A549 treated with CpdA at 1 μM for 4 hours (cell line): ENCODE data around the gene ARAP1. TPM values are rescaled to one million over a fixed set of nuclear protein-coding genes. Genes with fewer than 3 reads are reported as not detected.

Experiments used
- total RNA-seq: library from RNA; stranded (reverse); fragments of 200-300 nt; extraction: Qiagen RNA extraction; gene quantifications from 5 replicates; pipeline ENCODE4 v1.2.3, GENCODE V29; 2022; ENCODE audit warnings: low read depth

ARAP1 gene
- 24.4 to 36.5 TPM (median 27.8 TPM) in 5 replicates for total RNA-seq

GRCh38 chr11:72752088-72752914, at the start of gene ARAP1:
TSS of gene ARAP1 (minus strand) at chr11:72752408. CDS start at chr11:72727128, 25,280 bp downstream.

GRCh38 chr11:72793425-72794367, 41.5 kb upstream of the ARAP1 start, which contains the start of gene STARD10:
TSS of gene STARD10 (minus strand) at chr11:72794047. CDS start at chr11:72781181, 12,866 bp downstream.

DNA sequence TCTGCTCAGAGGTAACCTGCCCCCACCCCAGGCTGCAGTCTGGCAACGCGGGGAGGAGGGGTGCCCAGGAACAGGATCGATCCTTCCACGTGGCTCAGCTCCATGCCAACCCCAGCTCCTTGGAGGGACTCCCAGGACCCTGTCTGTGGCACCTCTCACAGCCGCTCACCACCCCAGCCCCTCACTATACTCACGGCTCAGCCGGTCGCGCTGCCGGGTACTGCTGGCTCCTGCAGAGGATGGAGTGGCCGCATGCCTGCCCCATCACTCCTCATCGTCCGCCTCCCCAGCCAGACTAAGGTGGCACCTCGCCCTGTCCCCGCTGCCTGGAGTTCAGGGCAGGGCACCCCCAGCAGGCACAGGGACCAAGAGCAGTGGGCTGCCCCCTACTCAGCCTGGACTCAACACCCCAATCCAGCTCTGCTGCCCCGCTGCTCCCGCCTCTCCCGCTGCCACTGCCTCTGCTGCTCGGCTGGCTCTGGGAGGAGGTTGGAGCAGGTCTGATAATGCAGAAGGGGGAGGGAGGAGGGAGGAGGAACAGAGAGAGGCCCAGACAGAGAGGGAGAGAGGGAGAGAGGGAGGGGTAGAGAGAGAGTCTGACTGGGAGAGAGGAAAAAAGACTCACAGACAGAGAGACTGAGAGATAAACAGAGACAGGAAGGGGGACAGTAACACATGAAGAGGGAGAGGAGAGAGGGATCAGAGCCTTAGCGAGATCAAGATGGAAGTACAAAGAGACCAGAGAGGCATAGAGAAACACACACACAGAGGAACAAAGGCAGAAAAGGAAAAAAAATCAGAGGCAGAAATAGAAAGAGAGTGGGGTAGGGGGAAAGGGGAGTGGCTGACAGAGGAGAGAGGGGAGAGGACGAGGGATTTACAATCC, 78.0 kb downstream of the ARAP1 start, which contains the start of gene PDE2A:
Gene PDE2A, minus strand, starts transcription at position 480 of the 886 bp plus-strand sequence. Its CDS starts 215 bp downstream, at position 265.

Other genes with a start within 250 kb of the ARAP1 start
- 1.2 to 2.8 TPM (median 1.4 TPM) in 5 replicates for gene PDE2A, start 78.0 kb downstream of the ARAP1 start, total RNA-seq
- gene STARD10, start 41.6 kb upstream of the ARAP1 start, total RNA-seq: 15.1 to 22.3 TPM (median 20.6 TPM) in 5 replicates
- 3.1 to 5.4 TPM (median 3.5 TPM) in 5 replicates for gene ATG16L2, start 62.0 kb upstream of the ARAP1 start, total RNA-seq